Aorta (tissue), 5 donors: ENCODE results near the gene PDE6D. TPM values are rescaled to one million over a fixed set of nuclear protein-coding genes. Genes with fewer than 3 reads are reported as not detected.
A peak's percentile ranks its signal among the peaks of the same experiment; 100 is the strongest.

Source experiments
- ATAC-seq: fragments of 200-7000 bp; cut with Tn5 transposase; one replicate; pipeline ENCODE4 v1.9.1; 2022; ENCODE audit warnings: moderate library complexity; ENCODE audit not compliant: low FRiP score
- DNase-seq, 2 donors: peaks; one replicate each; pipeline ENCODE4 v3.0.0-alpha.2; 2020
- H3K27ac ChIP-seq, 2 donors: one replicate each; pipeline ENCODE4 v1.5.1; 2013; ENCODE audit warnings: low read length in 2 of 2, mild to moderate bottlenecking in 2 of 2, moderate library complexity in 2 of 2, control low read depth in 1 of 2, inconsistent platforms in 1 of 2, low read depth in 1 of 2
- H3K27me3 ChIP-seq, 2 donors: one replicate each; pipeline ENCODE4 v1.6.1; 2013; ENCODE audit warnings: control low read depth in 1 of 2, low read length in 1 of 2, mild to moderate bottlenecking in 1 of 2, moderate library complexity in 1 of 2; ENCODE audit not compliant: insufficient read depth in 2 of 2, control insufficient read depth in 1 of 2
- H3K36me3 ChIP-seq, 2 donors: one replicate each; pipeline ENCODE4 v1.6.1; 2013; ENCODE audit warnings: control low read depth in 1 of 2, low read length in 1 of 2, mild to moderate bottlenecking in 1 of 2; ENCODE audit not compliant: insufficient read depth in 2 of 2, control insufficient read depth in 1 of 2
- H3K4me1 ChIP-seq, 2 donors: one replicate each; pipeline ENCODE4 v1.6.1; 2013; ENCODE audit warnings: low read length in 2 of 2, control low read depth in 1 of 2, mild to moderate bottlenecking in 1 of 2, moderate library complexity in 1 of 2; ENCODE audit not compliant: insufficient read depth in 2 of 2, control insufficient read depth in 1 of 2
- H3K4me3 ChIP-seq, 2 donors: one replicate each; pipeline ENCODE4 v1.5.1; 2013; ENCODE audit warnings: low read length in 2 of 2, control low read depth in 1 of 2, mild to moderate bottlenecking in 1 of 2
- H3K9me3 ChIP-seq: one replicate; pipeline ENCODE4 v1.6.1; 2013; ENCODE audit warnings: mild to moderate bottlenecking, low read length; ENCODE audit not compliant: control insufficient read depth
- WGBS, 2 donors: extraction: QIAGEN DNeasy Blood & Tissue Kit; methylation state at CpG; one replicate each; pipeline ENCODE4 v1.1.7; 2013; 5-methylcytosine and 5-hydroxymethylcytosine counted together
- intact Hi-C, 2 donors: fragments of 100-400 bp; cut with DNase I; formaldehyde crosslinking; loops; one replicate each; pipeline versions ENCODE4 v1.14.2 to v1.15.0; 2022
- long read RNA-seq, 2 donors: library from polyadenylated mRNA; unstranded; transcript quantifications; one replicate each; pipeline ENCODE4 v2.0.0, GENCODE V29; 2020 to 2021
- polyA plus RNA-seq, 2 donors: library from polyadenylated mRNA; stranded (reverse); fragments of 200-250 nt; gene quantifications; one replicate each; pipeline ENCODE4 v1.2.3, GENCODE V29; 2013
- total RNA-seq, 2 donors: library from RNA; stranded (reverse); fragmentation: NEBNext Ultra II Directional; extraction: Animal tissue kit (Norgen Biotek cat#: 25700); gene quantifications; one replicate each; pipeline ENCODE4 v1.2.1, GENCODE V29; 2021
- donor health status: healthy with polysubstance abuse.
- donor health status: Bipolar disorder and iron deficiency.
- donor health status: DM: no; HTN: no; CAD: no.
- donor health status: DM: no; HTN: no; CAD: no.
- donor health status: DM: yes; HTN: yes; CAD: no.

Gene PDE6D
- total RNA-seq (10 to 100 TPM; 23.4 to 26.2 TPM), polyA plus RNA-seq (10 to 100 TPM; 22.9 to 26.9 TPM)
- long read RNA-seq, donor 1, transcript PDE6D-201 (5 exons, 1,175 nt) = major isoform, 18 of 19 reads
- long read RNA-seq, donor 1, partial matches to known transcripts = 1 of 19 reads
- long read RNA-seq, donor 1, other reads (novel, unspliced or antisense) = 0 of 19 reads
- long read RNA-seq, donor 2, transcript PDE6D-201 (5 exons, 1,175 nt) = major isoform, 6 of 9 reads
- long read RNA-seq, donor 2, partial matches to known transcripts = 0 of 9 reads
- long read RNA-seq, donor 2, other reads (novel, unspliced or antisense) = 2 of 9 reads

DNA sequence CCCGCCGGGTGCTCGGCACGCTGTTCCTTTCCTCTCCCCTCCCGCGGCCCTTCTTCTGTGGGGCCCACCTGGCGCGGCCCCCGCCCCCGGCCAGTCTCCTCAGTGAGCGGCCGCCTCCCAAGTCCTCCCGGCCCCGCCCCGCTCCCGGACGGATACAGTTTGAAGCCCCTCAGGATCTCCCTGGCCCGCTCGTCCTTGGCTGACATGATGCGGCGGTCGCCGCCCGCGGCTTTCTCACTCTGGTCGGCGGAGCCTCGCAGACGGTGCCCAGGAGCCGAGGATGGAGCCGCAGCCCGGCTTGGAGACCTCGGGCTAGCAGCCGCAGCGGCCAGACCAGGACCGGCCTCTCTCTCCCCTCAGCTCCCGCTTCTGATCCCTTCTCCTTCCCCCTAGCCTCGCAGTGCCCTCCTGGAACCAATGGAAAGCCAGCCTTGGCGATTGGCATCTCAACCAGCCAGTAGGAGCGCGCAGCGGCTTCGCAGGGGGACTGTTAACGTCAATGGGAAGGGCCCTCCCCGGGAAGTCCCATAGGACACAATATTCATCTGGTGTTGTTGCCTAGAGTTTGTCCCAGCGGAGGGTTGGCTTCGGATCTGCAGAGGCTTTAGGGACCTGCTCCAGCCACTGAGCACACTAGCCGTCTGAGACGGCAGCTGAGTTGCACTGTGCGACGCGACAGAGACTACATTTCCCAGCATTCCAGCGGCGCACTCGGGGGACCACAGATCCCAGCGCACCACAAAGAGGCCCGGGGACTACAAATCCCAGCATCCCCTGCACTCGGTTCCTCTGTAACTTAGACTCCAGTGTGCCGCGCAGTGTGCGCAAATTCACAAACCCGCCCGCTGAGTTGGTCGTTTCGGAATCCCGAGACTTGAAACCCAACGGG lies at the start of gene PDE6D:
Gene PDE6D (minus strand): TSS at position 374 of the 889 bp plus-strand sequence. CDS start 168 bp downstream, at position 206.
- no peaks in the 10 kb centered on the region for H3K36me3 ChIP-seq
- H3K27ac ChIP-seq = peak within 1 kb of the TSS in 1 of 2 donors; percentile 81
- DNase-seq (peak; percentile 99), ATAC-seq (peak; percentile 98)
- H3K4me3 ChIP-seq = peak within 1 kb of the TSS; percentile 86 to 93
- WGBS, 2 donors = 1% methylated on average over 59 to 67 of the region's 67 CpGs
- intact Hi-C loops = loop anchor here (5.0 to 10.0 kb wide), 2 partner anchors 169 to 176 kb away; no protein-coding TSS in a partner anchor
- no peaks in the 10 kb centered on the region for H3K27me3 ChIP-seq
- H3K9me3 ChIP-seq = no peaks in the 10 kb centered on the region
- H3K4me1 ChIP-seq = peaks cover 2 to 5% of the 10 kb centered on the region in 2 donors

DNA sequence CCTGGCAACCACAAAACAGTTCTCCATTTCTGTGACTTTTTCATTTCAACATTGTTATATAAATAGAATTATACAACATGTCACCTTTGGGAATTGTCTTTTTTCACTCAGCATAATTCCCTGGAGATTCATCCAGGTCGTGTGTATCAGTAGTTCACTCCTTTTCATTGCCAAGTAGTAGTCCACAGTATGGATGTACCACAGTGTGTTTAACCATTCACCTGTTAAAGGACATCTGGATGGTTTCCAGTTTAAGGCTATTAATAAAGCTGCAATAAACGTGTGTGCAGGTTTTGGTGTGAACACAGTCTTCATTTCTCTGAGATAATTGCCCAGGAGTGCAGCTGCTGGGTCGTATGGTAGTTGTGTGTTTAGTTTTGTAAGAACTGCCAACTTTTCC lies 40.8 kb upstream of the PDE6D start:
- H3K27ac ChIP-seq = no peak overlapping the region
- H3K4me3 ChIP-seq = no peak overlapping the region
- H3K4me1 ChIP-seq = no peaks in the 10 kb centered on the region
- no peaks in the 10 kb centered on the region for H3K36me3 ChIP-seq
- H3K9me3 ChIP-seq = peaks cover 1% of the 10 kb centered on the region
- ATAC-seq (no peak), DNase-seq (no peak)
- intact Hi-C loops = no loop called here
- 50 to 58% methylated on average over 3 of the region's 3 CpGs for WGBS, 2 donors
- peaks cover 0 to 2% of the 10 kb centered on the region in 2 donors for H3K27me3 ChIP-seq

DNA sequence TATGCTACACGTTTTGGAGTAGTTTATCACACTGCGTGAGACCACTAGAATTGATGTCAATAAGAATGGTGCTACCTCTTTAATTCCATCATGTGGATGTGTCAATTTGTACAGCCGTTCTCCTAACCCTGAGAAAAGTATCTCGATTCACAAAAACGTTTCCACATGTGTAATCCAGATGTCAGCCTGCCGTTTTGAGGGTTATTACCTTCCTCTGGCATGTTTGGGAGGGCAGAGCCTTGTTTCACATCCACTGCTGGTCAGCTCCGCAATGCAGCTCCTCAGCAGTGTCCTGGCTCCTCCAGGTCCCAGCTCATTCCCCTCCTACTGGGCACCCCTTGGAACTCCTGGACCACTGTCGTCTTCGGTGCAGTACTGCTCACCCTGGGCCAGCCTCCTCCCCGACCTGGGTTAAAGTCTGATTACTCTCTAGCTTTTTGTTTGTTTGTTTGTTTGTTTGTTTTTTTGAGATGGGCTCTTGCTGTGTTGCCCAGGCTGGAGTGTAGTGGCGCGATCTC lies 39.8 kb upstream of the PDE6D start:
- DNase-seq (no peak), ATAC-seq (no peak)
- 37 to 61% methylated on average over 10 to 12 of the region's 12 CpGs for WGBS, 2 donors
- no peaks in the 10 kb centered on the region for H3K4me1 ChIP-seq
- no peaks in the 10 kb centered on the region for H3K36me3 ChIP-seq
- intact Hi-C loops = no loop called here
- H3K27me3 ChIP-seq = peaks cover 0 to 2% of the 10 kb centered on the region in 2 donors
- H3K9me3 ChIP-seq = peaks cover 1% of the 10 kb centered on the region
- H3K27ac ChIP-seq = no peak overlapping the region
- H3K4me3 ChIP-seq = no peak overlapping the region

DNA sequence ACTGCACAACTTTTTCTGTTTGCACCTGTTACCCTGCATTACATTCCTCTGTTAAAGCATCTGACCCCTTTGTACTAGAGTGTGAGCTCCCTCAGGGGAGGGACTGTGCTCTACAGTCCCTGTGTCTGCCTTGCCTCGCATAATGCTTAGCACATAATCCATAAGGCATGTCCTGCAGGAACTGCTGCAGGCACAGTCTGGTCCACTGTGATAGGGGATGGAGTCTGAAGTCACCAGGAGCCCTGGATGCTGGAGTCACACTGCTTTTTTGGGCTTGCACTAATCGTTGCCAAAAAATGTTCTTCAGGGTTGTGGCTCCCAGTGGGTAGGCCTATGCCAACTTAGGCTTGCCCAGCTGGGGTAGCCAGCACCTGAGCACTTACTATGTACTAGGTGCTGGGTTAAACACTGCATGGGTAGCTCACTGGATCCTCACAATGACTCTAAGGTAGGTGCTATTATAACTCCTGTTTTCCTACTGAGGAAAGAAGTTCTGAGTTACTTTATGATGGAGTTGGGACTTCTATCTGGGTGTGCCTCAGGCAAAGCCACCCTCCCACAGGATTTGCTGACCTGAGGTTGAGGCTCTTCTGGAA lies 38.5 kb upstream of the PDE6D start:
- WGBS, 2 donors = 45 to 61% methylated on average over 2 of the region's 2 CpGs
- no peak overlapping the region for H3K4me3 ChIP-seq
- no peak overlapping the region for H3K27ac ChIP-seq
- intact Hi-C loops = no loop called here
- no peak for ATAC-seq
- no peaks in the 10 kb centered on the region for H3K4me1 ChIP-seq
- peaks cover 0 to 2% of the 10 kb centered on the region in 2 donors for H3K27me3 ChIP-seq
- no peak for DNase-seq
- H3K9me3 ChIP-seq = peaks cover 1% of the 10 kb centered on the region
- H3K36me3 ChIP-seq = no peaks in the 10 kb centered on the region

DNA sequence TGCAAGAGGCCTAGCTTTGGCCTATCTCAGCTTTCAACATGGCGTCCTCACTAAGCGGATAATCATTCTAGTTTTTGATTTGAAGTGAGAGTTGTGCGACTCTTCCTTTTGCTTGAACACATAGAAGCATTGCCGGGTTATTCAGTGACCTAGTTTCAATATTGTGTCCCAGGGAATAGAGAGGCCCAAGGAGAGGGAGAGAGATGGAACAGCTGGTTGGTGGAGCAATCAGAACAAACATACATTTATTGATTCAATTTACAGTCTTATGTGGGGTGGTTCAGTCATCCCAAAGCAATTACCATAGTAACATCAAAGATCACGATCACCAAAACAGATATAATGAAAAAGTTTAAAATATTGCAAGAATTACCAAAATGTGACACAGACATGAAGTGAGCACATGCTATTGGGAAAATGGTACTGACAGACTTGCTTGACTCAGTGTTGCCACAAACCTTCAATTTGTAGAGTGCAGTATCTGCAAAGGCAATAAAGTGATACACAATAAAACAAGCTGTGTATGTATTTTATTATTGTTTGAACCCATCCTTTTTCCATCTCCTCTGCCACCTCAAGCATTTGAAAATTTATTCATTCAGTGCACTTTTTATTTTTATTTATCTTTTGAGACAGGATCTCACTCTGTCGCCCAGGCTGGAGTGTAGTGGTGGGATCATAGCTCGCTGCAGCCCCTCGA lies 35.4 kb upstream of the PDE6D start:
- ATAC-seq = no peak
- Histone ChIP-seq H3K36me3 (peaks cover 0 to 2% of the 10 kb centered on the region in 2 donors), H3K9me3 (no peaks in the 10 kb centered on the region), H3K4me3 (no peak overlapping the region), H3K27ac (no peak overlapping the region), H3K4me1 (no peaks in the 10 kb centered on the region), H3K27me3 (no peaks in the 10 kb centered on the region)
- WGBS, 2 donors = 86 to 97% methylated on average over 8 of the region's 8 CpGs
- intact Hi-C loops = no loop called here
- DNase-seq = no peak

DNA sequence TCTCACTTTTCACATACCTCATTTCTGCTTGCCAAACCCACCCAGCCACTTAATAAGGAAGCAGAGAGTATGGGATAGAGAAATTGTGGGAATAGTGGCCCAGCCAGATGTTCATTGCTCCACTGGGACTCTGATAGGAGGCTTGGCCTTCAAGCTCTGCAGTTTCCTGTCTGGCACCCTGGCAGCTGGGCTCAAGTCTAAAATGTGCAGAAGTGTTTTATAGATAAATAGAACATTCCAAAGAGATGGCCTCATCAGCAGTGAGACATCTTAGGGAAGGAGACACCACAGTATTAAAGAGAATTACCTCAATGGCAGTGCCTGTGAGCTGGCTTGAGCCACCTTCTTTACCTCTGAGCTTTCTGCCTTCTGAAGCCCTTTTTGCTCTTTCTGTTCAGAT lies 29.8 kb upstream of the PDE6D start:
- no peak overlapping the region for H3K4me3 ChIP-seq
- ATAC-seq = no peak

DNA sequence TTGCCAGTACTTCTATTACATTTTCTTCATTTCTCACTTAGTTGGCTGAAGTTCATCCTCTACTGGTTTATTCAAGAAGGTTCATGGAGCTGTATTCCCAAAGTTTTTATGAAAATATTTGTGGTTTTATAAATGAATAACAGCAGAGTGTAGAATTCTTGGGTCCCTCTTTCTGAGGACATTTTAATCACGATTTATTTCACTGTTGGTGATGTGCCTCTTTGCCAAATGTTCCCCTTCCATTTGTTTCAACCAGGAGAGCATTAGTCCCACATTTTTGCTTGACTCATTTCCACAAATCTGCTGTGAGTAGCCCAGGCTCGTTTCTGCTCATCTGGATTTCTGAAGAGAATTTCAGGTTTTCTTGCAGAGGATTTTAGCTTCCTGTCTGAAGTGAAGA lies 25.9 kb upstream of the PDE6D start:
- intact Hi-C loops = no loop called here
- Histone ChIP-seq H3K4me3 (no peak overlapping the region), H3K36me3 (peaks cover 8 to 11% of the 10 kb centered on the region in 2 donors), H3K27ac (no peak overlapping the region), H3K27me3 (no peaks in the 10 kb centered on the region), H3K4me1 (no peaks in the 10 kb centered on the region), H3K9me3 (no peaks in the 10 kb centered on the region)
- ATAC-seq (no peak), DNase-seq (no peak)
- WGBS, 2 donors = 79 to 82% methylated on average over 2 of the region's 2 CpGs

More for the DNA sequence above, 29.8 kb upstream of the PDE6D start:
- Histone ChIP-seq H3K27me3 (no peaks in the 10 kb centered on the region), H3K27ac (no peak overlapping the region), H3K9me3 (no peaks in the 10 kb centered on the region), H3K4me1 (no peaks in the 10 kb centered on the region), H3K36me3 (peaks cover 7 to 8% of the 10 kb centered on the region in 2 donors)
- DNase-seq = no peak
- intact Hi-C loops = no loop called here

DNA sequence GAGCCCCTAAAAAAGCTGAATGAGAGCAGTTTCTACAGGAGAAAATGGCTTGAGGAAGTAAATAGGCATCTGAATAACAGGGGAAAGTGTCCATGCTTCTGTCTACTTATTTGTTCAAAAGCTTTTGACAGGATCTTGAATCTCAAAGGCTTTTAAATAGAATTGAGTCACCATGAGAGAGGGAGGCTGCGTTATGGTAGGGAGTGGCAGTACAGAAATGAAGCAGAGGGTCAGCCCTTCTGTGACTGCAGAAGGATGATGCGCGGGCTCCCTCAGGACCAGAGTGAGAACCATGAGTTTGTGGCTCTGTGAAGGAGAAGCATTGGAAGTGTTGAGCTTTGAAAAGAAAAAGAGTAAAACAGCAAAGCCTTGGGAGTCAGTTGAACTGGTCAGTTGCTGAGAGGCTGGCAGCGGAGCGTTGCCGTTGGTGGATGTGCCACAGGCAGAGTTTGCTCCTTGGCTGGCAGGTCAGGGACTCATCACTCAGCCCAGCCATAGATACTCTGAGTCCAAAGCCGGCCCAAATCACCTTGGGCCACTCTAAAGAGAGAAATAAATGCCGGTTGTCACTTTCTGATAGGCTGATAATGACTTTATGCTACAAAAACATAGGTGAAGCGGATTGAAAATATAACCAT lies 22.5 kb upstream of the PDE6D start:
- Histone ChIP-seq H3K9me3 (no peaks in the 10 kb centered on the region), H3K27me3 (no peaks in the 10 kb centered on the region), H3K36me3 (peaks cover 7 to 13% of the 10 kb centered on the region in 2 donors), H3K4me1 (no peaks in the 10 kb centered on the region), H3K27ac (no peak overlapping the region), H3K4me3 (no peak overlapping the region)
- no peak for ATAC-seq
- WGBS, 2 donors = 92 to 94% methylated on average over 9 of the region's 9 CpGs
- intact Hi-C loops = no loop called here
- DNase-seq = no peak
